K562 (cell line): ENCODE results near the gene YOD1. TPM values are rescaled to one million over a fixed set of nuclear protein-coding genes. Genes with fewer than 3 reads are reported as not detected.

Experiments
- AFF1 ChIP-seq, 2 experiments: fragments of 450-650 bp; IDR thresholded peaks; 2 replicates each; pipeline ENCODE4 v1.6.1; 2018; ENCODE audit warnings: mild to moderate bottlenecking in 2 of 2, low read depth in 1 of 2; ENCODE audit not compliant: partially characterized antibody in 2 of 2
- E2F3 ChIP-seq: fragments of 250-450 bp; sonication (Bioruptor Pico); IDR thresholded peaks from 2 replicates; pipeline ENCODE4 v1.4.0; 2020; ENCODE audit warnings: mild to moderate bottlenecking
- GATAD2A ChIP-seq: fragments of 450-650 bp; IDR thresholded peaks from 2 replicates; pipeline ENCODE4 v1.6.1; 2017
- GATAD2B ChIP-seq: fragments of 450-650 bp; IDR thresholded peaks from 2 replicates; pipeline ENCODE4 v1.6.1; 2017; ENCODE audit warnings: mild to moderate bottlenecking, borderline replicate concordance
- HLTF ChIP-seq: fragments of 450-650 bp; IDR thresholded peaks from 2 replicates; pipeline ENCODE4 v1.6.1; 2016
- MTA2 ChIP-seq: fragments of 450-650 bp; IDR thresholded peaks from 2 replicates; pipeline ENCODE4 v1.6.1; 2016; ENCODE audit warnings: low read depth
- MXI1 ChIP-seq: IDR thresholded peaks from 2 replicates; pipeline ENCODE4 v1.6.1; 2011; ENCODE audit warnings: low read depth, mild to moderate bottlenecking, improper control_type of control experiment, low read length
- NR4A1 ChIP-seq, 2 experiments: fragments of 250-450 bp in 1 of 2; fragments of 450-650 bp in 1 of 2; sonication (Bioruptor Pico) in 1 of 2; IDR thresholded peaks; 2 replicates each; pipeline versions ENCODE4 v1.4.0 to v1.6.1; 2016 to 2020; ENCODE audit warnings: mild to moderate bottlenecking in 2 of 2, missing compliant biosample characterization in 1 of 2, missing genetic modification characterization in 1 of 2, moderate library complexity in 1 of 2
- PHF21A ChIP-seq: fragments of 450-650 bp; IDR thresholded peaks from 2 replicates; pipeline ENCODE4 v1.6.1; 2017; ENCODE audit warnings: low read depth, borderline replicate concordance
- PRDM10 ChIP-seq: fragments of 450-650 bp; IDR thresholded peaks from 2 replicates; pipeline ENCODE4 v1.6.1; 2018; ENCODE audit not compliant: partially characterized antibody
- RCOR1 ChIP-seq, 2 experiments: IDR thresholded peaks; 2 replicates each; pipeline ENCODE4 v1.6.1; 2012; ENCODE audit warnings: low read depth in 2 of 2, low read length in 2 of 2, borderline replicate concordance in 1 of 2, improper control_type of control experiment in 1 of 2
- SMARCE1 ChIP-seq: fragments of 450-650 bp; IDR thresholded peaks from 2 replicates; pipeline ENCODE4 v1.7.1; 2016; ENCODE audit warnings: mild to moderate bottlenecking
- TCFL5 ChIP-seq: fragments of 250-450 bp; sonication (Bioruptor Pico); conservative IDR thresholded peaks from 2 replicates; pipeline ENCODE4 v1.6.1; 2021; ENCODE audit warnings: mild to moderate bottlenecking, moderate library complexity, matching md5 sums
- ZBTB1 ChIP-seq: sonication (generic); formaldehyde crosslinking; IDR thresholded peaks from 2 replicates; pipeline ENCODE4 v1.8.1; 2023; ENCODE audit warnings: missing genetic modification reagents, low read depth, mild to moderate bottlenecking, borderline replicate concordance
- ZFP1 ChIP-seq: fragments of 450-650 bp; formaldehyde crosslinking; IDR thresholded peaks from 2 replicates; pipeline ENCODE4 v1.4.0; 2020; ENCODE audit warnings: mild to moderate bottlenecking, mixed read lengths
- ZNF134 ChIP-seq: fragments of 250-450 bp; sonication (Bioruptor Pico); conservative IDR thresholded peaks from 2 replicates; pipeline ENCODE4 v1.4.0; 2020
- ZNF41 ChIP-seq: fragments of 250-450 bp; sonication (Bioruptor Pico); conservative IDR thresholded peaks from 2 replicates; pipeline ENCODE4 v1.4.0; 2020; ENCODE audit warnings: mild to moderate bottlenecking
- ZNF583 ChIP-seq: fragments of 250-450 bp; sonication (Bioruptor Pico); IDR thresholded peaks from 2 replicates; pipeline ENCODE4 v1.4.0; 2020
- polyA plus RNA-seq, 8 experiments: library from polyadenylated mRNA; depleted of rRNA in 4 of 8; stranded (reverse) in 5 of 8; unstranded in 3 of 8; fragments of >200 nt; fragmentation: Nextera tagmentation in 2 of 8; fragmentation: Illumina TruSeq in 1 of 8; extraction: Ambion mirVana in 2 of 8; extraction: Trizol in 1 of 8; gene quantifications; 2 replicates each; pipeline versions ENCODE4 v1.2.1 to v1.2.3, GENCODE V29; 2011 to 2014; ENCODE audit warnings: inconsistent platforms in 1 of 8, missing spikeins in 1 of 8
- total RNA-seq, 7 experiments: library from RNA; depleted of rRNA in 6 of 7; stranded (reverse); fragments of >200 nt in 6 of 7; fragmentation: Illumina TruSeq in 2 of 7; extraction: Trizol in 2 of 7; gene quantifications; 2 replicates each; pipeline versions ENCODE4 v1.2.1 to v1.2.3, GENCODE V29; 2011 to 2021; ENCODE audit warnings: low replicate concordance in 1 of 7
- TF ChIP-seq, protein P1 (sequence below): fragments of 200-800 bp; sonication (Bioruptor generic); IDR thresholded peaks from 2 replicates; pipeline ENCODE4 v1.6.1; 2017; ENCODE audit warnings: missing genetic modification characterization, missing compliant biosample characterization

YOD1 gene
- total and polyA plus RNA-seq, 9 of the 15 experiments (the other 6 are each of a cell fraction or from before 2014, with no cell fraction given), result 18.2 to 78.1 (median 46.9) TPM

DNA sequence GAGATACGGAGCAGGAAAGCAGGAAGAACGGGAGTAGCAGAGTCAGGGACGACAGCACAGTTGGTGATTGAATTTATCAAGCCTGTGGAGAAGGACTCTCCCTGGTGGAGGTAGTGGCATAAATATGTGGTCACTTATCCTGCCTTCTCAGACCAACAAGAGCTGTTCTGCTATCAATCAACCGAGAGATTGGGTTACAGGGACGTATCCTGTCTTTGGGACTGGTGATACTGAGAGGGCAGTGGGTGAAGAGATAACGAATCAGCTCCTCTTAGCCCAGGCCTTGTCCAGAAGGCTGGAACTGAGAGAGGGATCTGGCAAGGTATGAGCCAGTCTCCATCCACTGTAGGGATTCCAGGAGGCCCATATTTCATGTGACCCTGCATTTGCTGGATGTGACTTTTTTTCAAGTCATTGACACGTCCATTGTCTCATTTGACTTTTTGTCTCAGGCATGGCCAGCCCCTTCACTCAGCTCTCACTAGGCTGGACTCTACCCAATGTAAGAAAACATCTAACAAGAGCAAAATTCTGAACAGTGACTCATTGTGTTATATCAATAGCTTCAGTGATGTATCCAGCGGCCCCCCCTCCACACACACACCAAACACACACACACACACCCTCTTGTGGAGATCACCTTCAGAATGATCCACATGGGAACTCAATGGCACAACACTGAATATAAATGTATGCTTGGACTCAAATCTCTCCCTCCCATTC, 29.7 kb downstream of the YOD1 start (continued):
- TF ChIP-seq E2F3 (CRISPR knock-in tag) (peak; percentile 57; the same call in 1 of the 2 replicates), MXI1 (no peak), ZFP1 (CRISPR knock-in tag) (peak; percentile 37), GATAD2B (peak; percentile 62; the same call in 1 of the 2 replicates), SMARCE1 (peak; percentile 93), ZNF583 (peak; percentile 87), NR4A1 (CRISPR knock-in tag; IDR thresholded peaks at IDR 0.05) (peak; percentile 66; the same call in 1 of the 2 replicates), NR4A1 (tag; IDR thresholded peaks at IDR 0.05) (peak; percentile 47; the same call in 1 of the 2 replicates), HLTF (peak; percentile 75; the same call in 1 of the 2 replicates), GATAD2A (peak; percentile 89), PRDM10 (peak; percentile 4), PHF21A (0 out of 2 replicates have a peak, but pooled peaks have one; percentile 54), ZNF41 (CRISPR knock-in tag) (peak; percentile 21; the same call in 1 of the 2 replicates), ZNF134 (CRISPR knock-in tag) (peak; percentile 27; the same call in 1 of the 2 replicates), RCOR1 (IDR thresholded peaks at IDR 0.05; ENCODE audit: borderline replicate concordance in 1 of 2, low read depth in 2 of 2, low read length in 2 of 2) (peak; percentile 81 to 96), AFF1 (IDR thresholded peaks at IDR 0.05; ENCODE audit: low read depth in 1 of 2, partially characterized antibody in 2 of 2) (peak in 1 of 2 experiments; percentile 67), MTA2 (peak; percentile 89), TCFL5 (CRISPR knock-in tag) (peak; percentile 76; the same call in 1 of the 2 replicates), ZBTB1 (no peak)
- TF ChIP-seq, protein P1, sequence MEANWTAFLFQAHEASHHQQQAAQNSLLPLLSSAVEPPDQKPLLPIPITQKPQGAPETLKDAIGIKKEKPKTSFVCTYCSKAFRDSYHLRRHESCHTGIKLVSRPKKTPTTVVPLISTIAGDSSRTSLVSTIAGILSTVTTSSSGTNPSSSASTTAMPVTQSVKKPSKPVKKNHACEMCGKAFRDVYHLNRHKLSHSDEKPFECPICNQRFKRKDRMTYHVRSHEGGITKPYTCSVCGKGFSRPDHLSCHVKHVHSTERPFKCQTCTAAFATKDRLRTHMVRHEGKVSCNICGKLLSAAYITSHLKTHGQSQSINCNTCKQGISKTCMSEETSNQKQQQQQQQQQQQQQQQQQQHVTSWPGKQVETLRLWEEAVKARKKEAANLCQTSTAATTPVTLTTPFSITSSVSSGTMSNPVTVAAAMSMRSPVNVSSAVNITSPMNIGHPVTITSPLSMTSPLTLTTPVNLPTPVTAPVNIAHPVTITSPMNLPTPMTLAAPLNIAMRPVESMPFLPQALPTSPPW (CRISPR knock-in tag), result peak; percentile 84
